Subcutaneous adipose tissue (tissue), 4 donors: ENCODE data around the gene PRPF18. TPM values are rescaled to one million over a fixed set of nuclear protein-coding genes. Genes with fewer than 3 reads are reported as not detected.

Experiments used
- CTCF ChIP-seq: fragments of 450-650 bp; IDR thresholded peaks from one replicate; pipeline ENCODE4 v1.5.1; 2016; ENCODE audit warnings: low read depth, mild to moderate bottlenecking, control low read depth, antibody characterized with exemption, moderate library complexity
- total RNA-seq, 4 donors: library from RNA; depleted of rRNA; stranded (reverse); fragments of >200 nt; gene quantifications; one replicate each; pipeline ENCODE4 v1.1.0, GENCODE V29; 2016

Gene PRPF18
- total RNA-seq, 4 donors from 2014 or later, result 22.1 to 31.0 (median 26.8) TPM

DNA sequence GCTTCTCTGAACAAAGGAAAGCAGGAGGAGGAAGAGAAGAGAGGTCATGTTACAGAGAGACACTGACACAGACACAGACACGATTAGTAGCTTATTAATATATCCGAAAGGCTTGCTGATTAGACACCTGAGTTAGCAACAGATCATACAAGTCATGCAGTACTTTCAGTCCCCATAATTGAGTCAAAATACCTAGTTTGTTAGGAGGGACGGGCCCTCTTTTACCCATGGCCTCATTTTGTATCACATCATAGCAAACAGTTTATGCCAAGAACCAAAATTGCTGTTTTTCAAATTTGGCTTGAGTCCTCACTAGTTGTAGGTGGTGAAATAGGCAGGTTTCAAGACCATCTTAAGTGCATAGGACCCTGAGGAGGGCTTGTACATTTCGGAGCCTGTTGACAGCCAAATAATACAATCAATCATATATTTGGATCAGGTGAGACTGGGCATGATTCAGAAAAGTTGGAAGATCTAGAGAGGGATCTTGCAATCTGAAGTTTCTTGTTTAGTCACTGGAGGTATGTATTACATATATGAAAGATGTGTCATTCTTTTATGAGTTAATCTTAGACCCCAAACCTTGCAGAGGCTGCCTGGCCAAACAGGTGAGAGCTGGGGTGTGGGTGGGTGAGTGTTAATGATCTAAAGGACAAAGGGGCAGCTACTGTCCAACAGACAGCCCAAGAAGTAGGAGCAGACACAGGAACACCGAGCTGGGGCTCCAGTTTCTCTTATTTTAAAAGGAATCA lies 65.4 kb downstream of the PRPF18 start:
- TF ChIP-seq CTCF, result no peak

DNA sequence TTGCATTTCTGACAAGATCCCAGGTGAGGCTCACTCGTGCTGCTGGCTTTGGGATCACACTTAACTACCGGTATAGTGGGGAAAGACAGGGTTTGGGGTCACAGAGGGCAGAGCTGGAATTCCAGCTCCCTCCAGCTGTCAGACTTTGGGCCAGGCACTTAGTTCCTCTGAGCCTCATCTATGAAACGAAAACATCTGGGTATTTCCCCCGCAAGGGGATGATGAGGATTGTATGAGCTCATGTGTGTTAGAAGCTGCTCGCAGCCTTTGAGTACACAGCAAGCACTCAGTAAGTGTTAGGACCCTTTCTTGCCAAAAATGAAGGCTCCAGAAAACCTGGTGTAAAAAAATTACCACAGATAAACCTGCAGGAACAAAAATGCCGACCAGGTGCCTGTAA lies 66.1 kb downstream of the PRPF18 start:
- no peak for TF ChIP-seq CTCF

- TF ChIP-seq CTCF, result no peak
These were observed 67.5 kb downstream of the PRPF18 start for GRCh38 chr10:13654118-13654830.

GRCh38 chr10:13654846-13655245 lies 68.1 kb downstream of the PRPF18 start:
- TF ChIP-seq CTCF, result no peak

- no peak for TF ChIP-seq CTCF
These were observed 69.8 kb downstream of the PRPF18 start for GRCh38 chr10:13656337-13657100.

DNA sequence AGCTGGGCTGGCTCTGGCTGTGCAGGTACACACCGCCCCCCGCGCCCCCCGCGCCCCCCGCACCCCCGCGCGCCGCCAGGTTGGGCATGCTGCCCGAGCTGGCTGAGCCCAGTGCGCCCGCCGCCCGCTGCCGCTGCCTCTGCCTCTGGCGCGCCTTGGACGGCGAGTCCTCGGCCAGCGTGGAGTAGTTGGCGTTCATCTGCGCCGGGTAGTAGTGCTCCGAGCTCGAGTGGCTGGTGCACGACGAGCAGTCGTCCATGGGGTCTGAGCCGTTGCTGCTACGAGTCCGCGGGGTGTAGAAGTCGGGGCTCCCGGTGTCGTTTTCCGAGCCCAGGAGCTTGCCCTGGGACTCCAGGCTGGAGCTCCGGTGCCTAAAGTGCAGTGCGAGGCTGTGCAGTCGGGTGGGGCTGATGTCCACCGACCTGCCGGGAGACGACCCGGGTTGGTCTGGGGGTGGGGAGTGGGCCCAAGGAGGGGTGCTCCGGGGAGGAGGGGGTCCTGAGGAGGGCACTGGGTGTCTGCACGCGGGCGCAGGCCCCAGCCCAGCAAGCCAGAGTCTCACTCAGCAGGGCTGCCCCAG lies 70.4 kb downstream of the PRPF18 start:
- no peak for TF ChIP-seq CTCF
